Testis (tissue), 3 donors: ENCODE data around the gene VPS37B. TPM values are rescaled to one million over a fixed set of nuclear protein-coding genes. Genes with fewer than 3 reads are reported as not detected.

Experiments
- DNase-seq: peaks from one replicate; pipeline ENCODE4 v3.0.0-alpha.2; 2019
- H3K27ac ChIP-seq, 2 donors: fragments of 200-600 bp; sonication (generic); one replicate each; pipeline ENCODE4 v1.5.1; 2019
- H3K27me3 ChIP-seq: fragments of 200-600 bp; sonication (generic); one replicate; pipeline ENCODE4 v1.5.1; 2019
- H3K36me3 ChIP-seq: fragments of 200-600 bp; sonication (generic); one replicate; pipeline ENCODE4 v1.5.1; 2017; ENCODE audit warnings: low read depth; ENCODE audit errors: missing control alignments
- H3K4me1 ChIP-seq: fragments of 200-600 bp; sonication (generic); one replicate; pipeline ENCODE4 v1.5.1; 2019
- H3K4me3 ChIP-seq, 2 donors: fragments of 200-600 bp; sonication (generic); one replicate each; pipeline ENCODE4 v1.5.1; 2017 to 2019
- H3K9me3 ChIP-seq: fragments of 200-600 bp; sonication (generic); one replicate; pipeline ENCODE4 v1.5.1; 2017
- POLR2A ChIP-seq: fragments of 450-650 bp; IDR thresholded peaks from one replicate; pipeline ENCODE4 v1.6.1; 2017; ENCODE audit warnings: antibody characterized with exemption, mild to moderate bottlenecking, moderate library complexity
- WGBS, 2 donors: methylation state at CpG; one replicate each; pipeline ENCODE4 v1.1.5; 2018; 5-methylcytosine and 5-hydroxymethylcytosine counted together
- intact Hi-C: fragments of 100-400 bp; cut with DNase I; formaldehyde crosslinking; loops from one replicate; pipeline ENCODE4 v1.15.1; 2023; ENCODE audit warnings: low total_unique reads
- polyA plus RNA-seq: library from polyadenylated mRNA; stranded (reverse); fragments of 350-450 nt; fragmentation: Illumina TruSeq; extraction: RNeasy Lipid Tissue Mini Kit (QIAGEN cat#74804); gene quantifications from one replicate; pipeline ENCODE4 v1.2.3, GENCODE V29; 2014; ENCODE audit warnings: low read depth, low replicate concordance; ENCODE audit not compliant: insufficient read depth
- total RNA-seq, 2 donors: library from RNA; depleted of rRNA; stranded (reverse); fragments of >200 nt; gene quantifications; one replicate each; pipeline ENCODE4 v1.2.3, GENCODE V29; 2016
- TF ChIP-seq, protein P1 (sequence below), 3 experiments: fragments of 450-650 bp in 2 of 3; fragments of 200-600 bp in 1 of 3; sonication (generic) in 1 of 3; IDR thresholded peaks; one replicate each; pipeline ENCODE4 v1.5.1; 2016 to 2019; ENCODE audit warnings: antibody characterized with exemption in 3 of 3, mild to moderate bottlenecking in 2 of 3, moderate library complexity in 1 of 3

VPS37B gene
- total and polyA plus RNA-seq, 3 donors from 2014 or later = 38.0 to 90.1 (median 75.8) TPM

DNA sequence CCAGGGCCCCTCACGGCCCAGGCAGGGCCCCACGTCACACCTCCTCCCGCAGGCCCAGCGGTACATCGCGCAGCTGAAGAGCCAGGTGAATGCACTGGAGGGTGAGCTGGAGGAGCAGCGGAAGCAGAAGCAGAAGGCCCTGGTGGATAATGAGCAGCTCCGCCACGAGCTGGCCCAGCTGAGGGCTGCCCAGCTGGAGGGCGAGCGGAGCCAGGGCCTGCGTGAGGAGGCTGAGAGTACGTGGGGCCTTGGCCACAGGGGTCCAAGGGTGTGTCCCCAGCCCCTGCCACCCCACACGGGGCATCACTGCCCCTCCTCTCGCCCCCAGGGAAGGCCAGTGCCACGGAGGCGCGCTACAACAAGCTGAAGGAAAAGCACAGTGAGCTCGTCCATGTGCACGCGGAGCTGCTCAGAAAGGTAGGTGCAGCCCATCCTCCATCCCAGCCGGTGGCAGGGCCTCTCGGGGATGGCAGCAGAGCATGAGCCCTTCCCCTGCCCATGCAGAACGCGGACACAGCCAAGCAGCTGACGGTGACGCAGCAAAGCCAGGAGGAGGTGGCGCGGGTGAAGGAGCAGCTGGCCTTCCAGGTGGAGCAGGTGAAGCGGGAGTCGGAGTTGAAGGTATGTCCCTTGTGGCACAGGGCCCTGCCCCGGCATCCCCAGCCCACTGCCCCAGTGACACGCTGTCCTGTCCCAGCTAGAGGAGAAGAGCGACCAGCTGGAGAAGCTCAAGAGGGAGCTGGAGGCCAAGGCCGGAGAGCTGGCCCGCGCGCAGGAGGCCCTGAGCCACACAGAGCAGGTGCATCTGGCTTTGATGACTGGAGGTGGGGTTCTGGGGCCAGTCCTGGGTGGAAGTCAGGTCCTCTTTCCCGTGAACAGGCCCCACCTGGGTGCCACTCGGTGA is 39.7 kb downstream of the VPS37B start:
- H3K4me3 ChIP-seq = no peak overlapping the region
- H3K9me3 ChIP-seq = no peaks in the 10 kb centered on the region
- peaks cover 13% of the 10 kb centered on the region for H3K4me1 ChIP-seq
- intact Hi-C loops = no loop called here
- no peak for DNase-seq
- TF ChIP-seq POLR2A = no peak
- TF ChIP-seq, protein P1, sequence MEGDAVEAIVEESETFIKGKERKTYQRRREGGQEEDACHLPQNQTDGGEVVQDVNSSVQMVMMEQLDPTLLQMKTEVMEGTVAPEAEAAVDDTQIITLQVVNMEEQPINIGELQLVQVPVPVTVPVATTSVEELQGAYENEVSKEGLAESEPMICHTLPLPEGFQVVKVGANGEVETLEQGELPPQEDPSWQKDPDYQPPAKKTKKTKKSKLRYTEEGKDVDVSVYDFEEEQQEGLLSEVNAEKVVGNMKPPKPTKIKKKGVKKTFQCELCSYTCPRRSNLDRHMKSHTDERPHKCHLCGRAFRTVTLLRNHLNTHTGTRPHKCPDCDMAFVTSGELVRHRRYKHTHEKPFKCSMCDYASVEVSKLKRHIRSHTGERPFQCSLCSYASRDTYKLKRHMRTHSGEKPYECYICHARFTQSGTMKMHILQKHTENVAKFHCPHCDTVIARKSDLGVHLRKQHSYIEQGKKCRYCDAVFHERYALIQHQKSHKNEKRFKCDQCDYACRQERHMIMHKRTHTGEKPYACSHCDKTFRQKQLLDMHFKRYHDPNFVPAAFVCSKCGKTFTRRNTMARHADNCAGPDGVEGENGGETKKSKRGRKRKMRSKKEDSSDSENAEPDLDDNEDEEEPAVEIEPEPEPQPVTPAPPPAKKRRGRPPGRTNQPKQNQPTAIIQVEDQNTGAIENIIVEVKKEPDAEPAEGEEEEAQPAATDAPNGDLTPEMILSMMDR (IDR thresholded peaks at IDR 0.05) = no peak
- no peaks in the 10 kb centered on the region for H3K36me3 ChIP-seq
- no peaks in the 10 kb centered on the region for H3K27me3 ChIP-seq
- H3K27ac ChIP-seq = no peak overlapping the region
- WGBS, 2 donors = 90 to 95% methylated on average over 35 to 36 of the region's 40 CpGs

DNA sequence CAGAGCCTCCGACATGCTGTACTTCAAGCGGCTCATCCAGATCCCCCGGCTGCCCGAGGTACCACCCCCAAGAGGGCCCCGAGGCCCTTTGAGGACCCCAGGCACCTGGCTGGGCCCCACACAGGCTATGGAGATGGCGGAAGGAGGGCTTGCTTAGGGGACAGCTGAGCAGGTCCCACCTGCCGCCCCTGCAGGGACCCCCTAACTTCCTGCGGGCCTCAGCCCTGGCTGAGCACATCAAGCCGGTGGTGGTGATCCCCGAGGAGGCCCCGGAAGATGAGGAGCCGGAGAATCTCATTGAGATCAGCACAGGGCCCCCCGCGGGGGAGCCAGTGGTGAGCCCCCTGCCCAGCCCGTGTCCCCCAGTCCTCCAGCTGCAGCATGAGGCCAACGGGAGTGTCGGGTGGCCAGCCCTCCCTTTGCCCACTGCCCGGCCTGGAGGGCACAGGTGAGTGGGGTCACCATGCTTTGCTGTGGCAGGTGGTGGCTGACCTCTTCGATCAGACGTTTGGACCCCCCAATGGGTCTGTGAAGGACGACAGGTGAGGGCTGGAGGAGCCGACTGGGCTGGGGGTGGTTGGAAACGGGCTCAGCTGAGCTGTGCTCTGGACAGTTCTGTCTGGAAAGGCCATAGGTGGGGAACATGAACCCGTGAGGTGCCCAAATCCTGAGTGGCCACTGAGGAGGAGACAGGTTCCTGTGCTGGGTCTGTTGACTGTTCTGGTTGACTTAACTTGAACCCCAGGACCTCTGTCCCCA is 40.7 kb downstream of the VPS37B start:
- H3K27ac ChIP-seq = no peak overlapping the region
- H3K9me3 ChIP-seq = no peaks in the 10 kb centered on the region
- no peak for DNase-seq
- TF ChIP-seq, protein P1 (IDR thresholded peaks at IDR 0.05) = no peak
- TF ChIP-seq POLR2A = no peak
- intact Hi-C loops = no loop called here
- H3K27me3 ChIP-seq = no peaks in the 10 kb centered on the region
- H3K4me3 ChIP-seq = no peak overlapping the region
- WGBS, 2 donors = 88 to 92% methylated on average over 10 to 24 of the region's 24 CpGs
- H3K36me3 ChIP-seq = no peaks in the 10 kb centered on the region
- H3K4me1 ChIP-seq = peaks cover 4% of the 10 kb centered on the region

DNA sequence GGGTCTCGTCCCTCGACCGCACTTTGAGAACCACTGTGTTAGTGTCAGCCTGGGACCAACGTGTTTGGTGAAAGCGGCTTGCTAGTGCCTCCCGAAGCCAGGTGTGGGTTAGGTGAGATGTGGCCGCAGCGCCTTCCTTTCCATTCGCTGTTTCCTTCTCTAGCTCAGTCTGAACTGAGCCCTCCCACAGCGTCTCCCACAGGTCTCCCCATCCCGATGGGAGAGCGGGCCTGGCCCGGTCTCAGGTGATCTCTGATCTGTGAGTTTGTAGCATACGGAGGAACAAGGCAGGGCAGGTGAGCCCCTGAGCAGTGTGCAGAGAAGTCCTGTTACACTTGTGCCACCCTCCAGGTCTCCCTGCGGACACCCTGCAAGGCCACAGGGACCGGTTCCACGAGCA is 41.4 kb downstream of the VPS37B start:
- intact Hi-C loops = no loop called here

DNA sequence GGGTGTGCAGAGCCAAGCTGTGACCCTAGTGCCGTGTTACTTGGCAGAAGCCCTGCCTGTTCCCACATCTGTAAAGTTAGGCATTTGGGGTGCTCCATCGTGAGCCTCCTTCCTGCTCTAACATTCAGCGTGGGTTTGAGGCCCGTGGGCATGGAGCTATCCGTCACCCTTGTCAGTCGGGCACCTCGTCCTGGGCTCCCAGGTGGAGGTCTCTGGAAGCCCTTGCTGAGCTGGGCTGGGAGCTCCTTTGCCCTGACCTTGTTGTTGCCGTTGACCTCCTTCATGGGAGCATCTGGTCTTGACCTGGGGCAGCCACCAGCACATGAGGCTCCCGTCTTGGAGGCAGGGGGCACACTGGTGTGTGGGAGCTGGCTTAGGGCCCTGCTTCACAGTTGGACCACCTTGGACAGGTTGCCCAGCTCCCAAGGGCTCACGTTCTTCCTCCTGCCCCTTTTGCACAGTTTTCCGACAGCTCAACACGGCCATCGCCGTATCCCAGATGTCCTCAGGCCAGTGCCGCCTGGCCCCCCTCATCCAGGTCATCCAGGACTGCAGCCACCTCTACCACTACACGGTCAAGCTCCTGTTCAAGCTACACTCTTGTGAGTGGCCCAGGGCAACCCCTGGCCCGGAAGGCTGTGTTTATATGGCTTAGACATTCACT is 42.2 kb downstream of the VPS37B start:
- H3K27ac ChIP-seq = no peak overlapping the region
- no peak for TF ChIP-seq POLR2A
- TF ChIP-seq, protein P1 (IDR thresholded peaks at IDR 0.05) = no peak
- H3K36me3 ChIP-seq = no peaks in the 10 kb centered on the region
- no peaks in the 10 kb centered on the region for H3K4me1 ChIP-seq
- 80 to 97% methylated on average over 12 to 17 of the region's 17 CpGs for WGBS, 2 donors
- no peak overlapping the region for H3K4me3 ChIP-seq
- intact Hi-C loops = no loop called here
- H3K27me3 ChIP-seq = no peaks in the 10 kb centered on the region
- no peaks in the 10 kb centered on the region for H3K9me3 ChIP-seq
- no peak for DNase-seq

More for the DNA sequence above, 41.4 kb downstream of the VPS37B start:
- DNase-seq = no peak
- no peaks in the 10 kb centered on the region for H3K27me3 ChIP-seq
- no peaks in the 10 kb centered on the region for H3K9me3 ChIP-seq
- H3K4me3 ChIP-seq = no peak overlapping the region
- no peaks in the 10 kb centered on the region for H3K4me1 ChIP-seq
- TF ChIP-seq POLR2A = no peak
- TF ChIP-seq, protein P1 (IDR thresholded peaks at IDR 0.05) = no peak
- 93% methylated on average over 16 to 17 of the region's 17 CpGs for WGBS, 2 donors
- no peak overlapping the region for H3K27ac ChIP-seq
- H3K36me3 ChIP-seq = no peaks in the 10 kb centered on the region
